ENCODE measurements around the gene TGFBR3. TPM values are rescaled to one million over a fixed set of nuclear protein-coding genes. Genes with fewer than 3 reads are reported as not detected.

Gene TGFBR3
- total RNA-seq, 1 experiment from 2014 or later: 4.2 TPM

- Mint-ChIP-seq H3K27ac (no peak overlapping the region), H3K4me3 (no peak overlapping the region), H3K9me3 (no peaks in the 10 kb centered on the region), H3K36me3 (no peaks in the 10 kb centered on the region), H3K4me1 (peaks cover 23% of the 10 kb centered on the region), H3K27me3 (ENCODE audit: low read depth) (no peaks in the 10 kb centered on the region)
- peak; percentile 61 for DNase-seq (ENCODE audit: low spot score)
- ChIA-PET POLR2A (no interaction called here), CTCF (interaction anchor here (0.6 to 1.5 kb wide), 28 partner anchors 11 to 985 kb away, joined by 3 to 10 read pairs (median 4); partner anchors contain the start of gene TGFBR3)
- TF ChIP-seq PRRX2 (CRISPR knock-in tag; IDR thresholded peaks at IDR 0.05) (no peak), TP53 (CRISPR knock-in tag; IDR thresholded peaks at IDR 0.05) (no peak), ZNF138 (CRISPR knock-in tag; conservative IDR thresholded peaks at IDR 0.05) (no peak), ZNF263 (CRISPR knock-in tag; IDR thresholded peaks at IDR 0.05; ENCODE audit: low read depth) (no peak), TEAD1 (CRISPR knock-in tag; IDR thresholded peaks at IDR 0.05) (no peak), GTF2I (CRISPR knock-in tag; conservative IDR thresholded peaks at IDR 0.05) (no peak), GRHL2 (CRISPR knock-in tag; IDR thresholded peaks at IDR 0.05; ENCODE audit: insufficient replicate concordance, severe bottlenecking) (no peak), ZNF671 (CRISPR knock-in tag; IDR thresholded peaks at IDR 0.05) (no peak), OVOL2 (CRISPR knock-in tag; IDR thresholded peaks at IDR 0.05; ENCODE audit: borderline replicate concordance) (no peak), GABPB1 (CRISPR knock-in tag; IDR thresholded peaks at IDR 0.05) (no peak), ZNF416 (CRISPR knock-in tag; IDR thresholded peaks at IDR 0.05) (no peak), NR1H2 (CRISPR knock-in tag; IDR thresholded peaks at IDR 0.05) (no peak), AFF4 (CRISPR knock-in tag; IDR thresholded peaks at IDR 0.05; ENCODE audit: borderline replicate concordance) (no peak), ESRRA (CRISPR knock-in tag; IDR thresholded peaks at IDR 0.05; ENCODE audit: borderline replicate concordance) (no peak), FOXP1 (CRISPR knock-in tag; IDR thresholded peaks at IDR 0.05; ENCODE audit: borderline replicate concordance) (no peak)
- TF ChIP-seq, protein P1, sequence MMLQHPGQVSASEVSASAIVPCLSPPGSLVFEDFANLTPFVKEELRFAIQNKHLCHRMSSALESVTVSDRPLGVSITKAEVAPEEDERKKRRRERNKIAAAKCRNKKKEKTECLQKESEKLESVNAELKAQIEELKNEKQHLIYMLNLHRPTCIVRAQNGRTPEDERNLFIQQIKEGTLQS (CRISPR knock-in tag; conservative IDR thresholded peaks at IDR 0.05): no peak
- TF ChIP-seq, protein P2, sequence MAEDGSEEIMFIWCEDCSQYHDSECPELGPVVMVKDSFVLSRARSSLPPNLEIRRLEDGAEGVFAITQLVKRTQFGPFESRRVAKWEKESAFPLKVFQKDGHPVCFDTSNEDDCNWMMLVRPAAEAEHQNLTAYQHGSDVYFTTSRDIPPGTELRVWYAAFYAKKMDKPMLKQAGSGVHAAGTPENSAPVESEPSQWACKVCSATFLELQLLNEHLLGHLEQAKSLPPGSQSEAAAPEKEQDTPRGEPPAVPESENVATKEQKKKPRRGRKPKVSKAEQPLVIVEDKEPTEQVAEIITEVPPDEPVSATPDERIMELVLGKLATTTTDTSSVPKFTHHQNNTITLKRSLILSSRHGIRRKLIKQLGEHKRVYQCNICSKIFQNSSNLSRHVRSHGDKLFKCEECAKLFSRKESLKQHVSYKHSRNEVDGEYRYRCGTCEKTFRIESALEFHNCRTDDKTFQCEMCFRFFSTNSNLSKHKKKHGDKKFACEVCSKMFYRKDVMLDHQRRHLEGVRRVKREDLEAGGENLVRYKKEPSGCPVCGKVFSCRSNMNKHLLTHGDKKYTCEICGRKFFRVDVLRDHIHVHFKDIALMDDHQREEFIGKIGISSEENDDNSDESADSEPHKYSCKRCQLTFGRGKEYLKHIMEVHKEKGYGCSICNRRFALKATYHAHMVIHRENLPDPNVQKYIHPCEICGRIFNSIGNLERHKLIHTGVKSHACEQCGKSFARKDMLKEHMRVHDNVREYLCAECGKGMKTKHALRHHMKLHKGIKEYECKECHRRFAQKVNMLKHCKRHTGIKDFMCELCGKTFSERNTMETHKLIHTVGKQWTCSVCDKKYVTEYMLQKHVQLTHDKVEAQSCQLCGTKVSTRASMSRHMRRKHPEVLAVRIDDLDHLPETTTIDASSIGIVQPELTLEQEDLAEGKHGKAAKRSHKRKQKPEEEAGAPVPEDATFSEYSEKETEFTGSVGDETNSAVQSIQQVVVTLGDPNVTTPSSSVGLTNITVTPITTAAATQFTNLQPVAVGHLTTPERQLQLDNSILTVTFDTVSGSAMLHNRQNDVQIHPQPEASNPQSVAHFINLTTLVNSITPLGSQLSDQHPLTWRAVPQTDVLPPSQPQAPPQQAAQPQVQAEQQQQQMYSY (CRISPR knock-in tag; IDR thresholded peaks at IDR 0.05): no peak
- TF ChIP-seq, protein P3, sequence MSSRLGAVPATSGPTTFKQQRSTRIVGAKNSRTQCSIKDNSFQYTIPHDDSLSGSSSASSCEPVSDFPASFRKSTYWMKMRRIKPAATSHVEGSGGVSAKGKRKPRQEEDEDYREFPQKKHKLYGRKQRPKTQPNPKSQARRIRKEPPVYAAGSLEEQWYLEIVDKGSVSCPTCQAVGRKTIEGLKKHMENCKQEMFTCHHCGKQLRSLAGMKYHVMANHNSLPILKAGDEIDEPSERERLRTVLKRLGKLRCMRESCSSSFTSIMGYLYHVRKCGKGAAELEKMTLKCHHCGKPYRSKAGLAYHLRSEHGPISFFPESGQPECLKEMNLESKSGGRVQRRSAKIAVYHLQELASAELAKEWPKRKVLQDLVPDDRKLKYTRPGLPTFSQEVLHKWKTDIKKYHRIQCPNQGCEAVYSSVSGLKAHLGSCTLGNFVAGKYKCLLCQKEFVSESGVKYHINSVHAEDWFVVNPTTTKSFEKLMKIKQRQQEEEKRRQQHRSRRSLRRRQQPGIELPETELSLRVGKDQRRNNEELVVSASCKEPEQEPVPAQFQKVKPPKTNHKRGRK (CRISPR knock-in tag; IDR thresholded peaks at IDR 0.05; ENCODE audit: borderline replicate concordance): no peak
- TF ChIP-seq, protein P4, sequence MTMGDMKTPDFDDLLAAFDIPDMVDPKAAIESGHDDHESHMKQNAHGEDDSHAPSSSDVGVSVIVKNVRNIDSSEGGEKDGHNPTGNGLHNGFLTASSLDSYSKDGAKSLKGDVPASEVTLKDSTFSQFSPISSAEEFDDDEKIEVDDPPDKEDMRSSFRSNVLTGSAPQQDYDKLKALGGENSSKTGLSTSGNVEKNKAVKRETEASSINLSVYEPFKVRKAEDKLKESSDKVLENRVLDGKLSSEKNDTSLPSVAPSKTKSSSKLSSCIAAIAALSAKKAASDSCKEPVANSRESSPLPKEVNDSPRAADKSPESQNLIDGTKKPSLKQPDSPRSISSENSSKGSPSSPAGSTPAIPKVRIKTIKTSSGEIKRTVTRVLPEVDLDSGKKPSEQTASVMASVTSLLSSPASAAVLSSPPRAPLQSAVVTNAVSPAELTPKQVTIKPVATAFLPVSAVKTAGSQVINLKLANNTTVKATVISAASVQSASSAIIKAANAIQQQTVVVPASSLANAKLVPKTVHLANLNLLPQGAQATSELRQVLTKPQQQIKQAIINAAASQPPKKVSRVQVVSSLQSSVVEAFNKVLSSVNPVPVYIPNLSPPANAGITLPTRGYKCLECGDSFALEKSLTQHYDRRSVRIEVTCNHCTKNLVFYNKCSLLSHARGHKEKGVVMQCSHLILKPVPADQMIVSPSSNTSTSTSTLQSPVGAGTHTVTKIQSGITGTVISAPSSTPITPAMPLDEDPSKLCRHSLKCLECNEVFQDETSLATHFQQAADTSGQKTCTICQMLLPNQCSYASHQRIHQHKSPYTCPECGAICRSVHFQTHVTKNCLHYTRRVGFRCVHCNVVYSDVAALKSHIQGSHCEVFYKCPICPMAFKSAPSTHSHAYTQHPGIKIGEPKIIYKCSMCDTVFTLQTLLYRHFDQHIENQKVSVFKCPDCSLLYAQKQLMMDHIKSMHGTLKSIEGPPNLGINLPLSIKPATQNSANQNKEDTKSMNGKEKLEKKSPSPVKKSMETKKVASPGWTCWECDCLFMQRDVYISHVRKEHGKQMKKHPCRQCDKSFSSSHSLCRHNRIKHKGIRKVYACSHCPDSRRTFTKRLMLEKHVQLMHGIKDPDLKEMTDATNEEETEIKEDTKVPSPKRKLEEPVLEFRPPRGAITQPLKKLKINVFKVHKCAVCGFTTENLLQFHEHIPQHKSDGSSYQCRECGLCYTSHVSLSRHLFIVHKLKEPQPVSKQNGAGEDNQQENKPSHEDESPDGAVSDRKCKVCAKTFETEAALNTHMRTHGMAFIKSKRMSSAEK (CRISPR knock-in tag; IDR thresholded peaks at IDR 0.05; ENCODE audit: borderline replicate concordance): no peak
- ATAC-seq: peak; percentile 99
Observed at GRCh38 chr1:91764471-91765115, 121.4 kb downstream of the TGFBR3 start.
